Measurements from ENCODE around the gene GUCY1A2.

The GUCY1A2 gene

DNA sequence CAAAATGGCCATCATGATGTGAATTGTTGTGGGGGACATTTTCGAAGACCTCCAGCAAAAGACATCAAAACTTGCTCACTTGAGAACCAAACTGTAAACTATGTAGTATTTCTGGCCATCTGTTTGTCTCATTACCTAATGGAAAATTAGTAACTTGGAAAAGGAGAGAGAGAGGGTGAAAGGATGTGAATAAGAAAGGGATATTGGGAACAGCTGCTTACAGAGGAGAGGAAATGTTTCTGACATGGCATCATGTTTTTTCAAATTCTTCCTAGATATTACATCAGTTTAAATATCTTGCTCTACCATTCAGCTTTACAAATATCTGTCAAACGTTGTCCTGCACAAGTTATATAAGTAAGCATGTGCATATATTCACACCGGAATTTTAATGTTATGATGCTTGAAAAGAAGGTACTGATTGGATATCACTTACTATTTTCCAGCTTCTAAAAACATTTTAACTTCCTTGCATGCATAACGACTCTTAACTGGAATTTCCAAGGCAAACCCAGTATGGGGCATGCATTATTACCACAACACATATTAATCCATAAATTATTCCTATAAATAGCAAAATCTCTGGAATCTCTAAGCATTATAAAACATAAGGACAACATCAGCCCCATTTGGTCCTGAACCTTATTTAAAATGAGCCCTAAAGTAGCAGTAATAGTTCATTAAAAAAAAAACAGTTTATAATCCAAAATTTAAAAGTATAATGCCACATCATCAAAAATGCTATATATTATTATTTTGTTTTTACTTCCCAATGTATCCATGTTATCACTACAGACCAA is 20.0 kb downstream of the GUCY1A2 start:
- no peak overlapping the region for H3K4me3 ChIP-seq (ENCODE audit: low read depth, low read length)
- TF ChIP-seq, protein P1, sequence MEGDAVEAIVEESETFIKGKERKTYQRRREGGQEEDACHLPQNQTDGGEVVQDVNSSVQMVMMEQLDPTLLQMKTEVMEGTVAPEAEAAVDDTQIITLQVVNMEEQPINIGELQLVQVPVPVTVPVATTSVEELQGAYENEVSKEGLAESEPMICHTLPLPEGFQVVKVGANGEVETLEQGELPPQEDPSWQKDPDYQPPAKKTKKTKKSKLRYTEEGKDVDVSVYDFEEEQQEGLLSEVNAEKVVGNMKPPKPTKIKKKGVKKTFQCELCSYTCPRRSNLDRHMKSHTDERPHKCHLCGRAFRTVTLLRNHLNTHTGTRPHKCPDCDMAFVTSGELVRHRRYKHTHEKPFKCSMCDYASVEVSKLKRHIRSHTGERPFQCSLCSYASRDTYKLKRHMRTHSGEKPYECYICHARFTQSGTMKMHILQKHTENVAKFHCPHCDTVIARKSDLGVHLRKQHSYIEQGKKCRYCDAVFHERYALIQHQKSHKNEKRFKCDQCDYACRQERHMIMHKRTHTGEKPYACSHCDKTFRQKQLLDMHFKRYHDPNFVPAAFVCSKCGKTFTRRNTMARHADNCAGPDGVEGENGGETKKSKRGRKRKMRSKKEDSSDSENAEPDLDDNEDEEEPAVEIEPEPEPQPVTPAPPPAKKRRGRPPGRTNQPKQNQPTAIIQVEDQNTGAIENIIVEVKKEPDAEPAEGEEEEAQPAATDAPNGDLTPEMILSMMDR (IDR thresholded peaks at IDR 0.05; ENCODE audit: low read depth, low read length, missing control alignments): no peak
- no peak for DNase-seq (ENCODE audit: low read depth)

DNA sequence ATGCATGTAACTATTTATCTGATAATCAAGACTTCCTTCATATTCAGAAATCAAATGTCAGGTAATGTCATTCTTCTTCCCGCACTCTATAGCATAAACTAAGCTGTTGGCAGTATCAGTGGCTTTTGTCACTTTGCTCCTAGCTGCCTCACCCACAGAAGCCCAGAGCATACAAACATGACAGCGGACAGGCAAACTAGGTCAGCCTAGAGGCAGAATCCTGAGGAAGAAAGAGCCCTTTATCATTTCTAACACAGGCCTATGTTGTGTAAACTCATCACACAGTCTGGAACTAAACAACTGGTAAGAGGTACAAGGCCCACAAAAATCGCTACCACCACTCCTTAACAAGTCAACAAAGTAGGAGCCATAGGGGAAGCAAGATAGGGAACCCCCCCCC is 21.0 kb downstream of the GUCY1A2 start:
- DNase-seq (ENCODE audit: low read depth): no peak
- TF ChIP-seq, protein P1 (IDR thresholded peaks at IDR 0.05; ENCODE audit: low read depth, low read length, missing control alignments): no peak
- no peak overlapping the region for H3K4me3 ChIP-seq (ENCODE audit: low read depth, low read length)

DNA sequence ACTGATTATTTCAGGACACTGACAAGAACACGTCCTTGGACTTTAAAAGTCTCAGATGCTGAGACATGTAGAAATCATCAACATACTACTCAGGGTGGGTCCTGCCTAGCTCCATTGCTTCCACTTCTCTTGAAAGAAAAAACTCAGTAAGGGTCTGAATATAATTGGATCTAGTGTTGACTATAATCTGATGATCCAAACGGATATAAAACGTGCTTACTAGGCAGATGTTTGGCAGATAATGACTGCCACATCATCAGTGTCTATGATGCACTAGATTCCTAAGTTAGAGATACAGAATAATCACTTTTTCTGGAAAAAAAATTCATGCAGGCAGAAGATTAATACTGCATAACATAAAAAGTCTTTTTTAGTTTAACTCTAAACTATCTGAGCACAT is 21.6 kb downstream of the GUCY1A2 start:
- TF ChIP-seq, protein P1 (IDR thresholded peaks at IDR 0.05; ENCODE audit: low read depth, low read length, missing control alignments): no peak
- no peak overlapping the region for H3K4me3 ChIP-seq (ENCODE audit: low read depth, low read length)
- DNase-seq (ENCODE audit: low read depth): no peak

DNA sequence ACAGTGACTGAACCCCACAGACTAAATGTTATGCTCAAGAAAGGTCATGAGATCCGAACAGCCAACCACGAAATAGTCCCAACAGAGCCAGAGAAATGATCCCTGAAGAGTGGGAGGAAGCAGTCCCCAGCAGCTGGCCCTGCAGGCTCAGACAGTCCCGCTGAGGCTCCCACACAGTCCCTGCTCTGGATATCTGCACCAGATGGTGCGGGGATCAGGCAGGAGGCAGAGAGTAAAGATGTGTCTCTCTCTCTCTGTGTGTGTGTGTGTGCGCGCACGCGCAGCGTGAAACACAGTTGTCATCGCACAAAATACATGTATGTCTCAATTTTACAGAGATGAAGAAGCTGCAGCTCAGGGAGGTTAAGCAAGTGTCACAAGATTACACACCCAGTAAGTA is 27.9 kb downstream of the GUCY1A2 start:
- TF ChIP-seq, protein P1 (IDR thresholded peaks at IDR 0.05; ENCODE audit: low read depth, low read length, missing control alignments): no peak
- DNase-seq (ENCODE audit: low read depth): no peak
- H3K4me3 ChIP-seq (ENCODE audit: low read depth, low read length): no peak overlapping the region

DNA sequence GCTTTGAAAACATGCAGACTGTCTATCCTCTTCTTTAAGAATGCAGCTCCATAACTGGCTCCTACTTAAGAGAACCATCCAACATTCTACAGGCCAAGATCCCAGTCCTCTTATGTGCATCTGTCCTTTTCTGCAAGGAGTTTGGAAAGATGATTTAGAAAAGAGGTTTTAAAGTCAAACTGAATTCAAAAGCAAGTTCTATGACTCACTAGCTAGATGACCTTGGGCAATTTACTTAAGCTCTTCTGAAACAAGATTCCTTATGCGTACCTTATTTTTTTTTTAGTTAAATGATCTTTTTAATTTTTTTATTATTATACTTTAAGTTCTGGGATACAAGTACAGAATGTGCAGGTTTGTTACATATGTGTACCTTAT is 29.2 kb downstream of the GUCY1A2 start:
- no peak for DNase-seq (ENCODE audit: low read depth)
- TF ChIP-seq, protein P1 (IDR thresholded peaks at IDR 0.05; ENCODE audit: low read depth, low read length, missing control alignments): no peak
- no peak overlapping the region for H3K4me3 ChIP-seq (ENCODE audit: low read depth, low read length)

DNA sequence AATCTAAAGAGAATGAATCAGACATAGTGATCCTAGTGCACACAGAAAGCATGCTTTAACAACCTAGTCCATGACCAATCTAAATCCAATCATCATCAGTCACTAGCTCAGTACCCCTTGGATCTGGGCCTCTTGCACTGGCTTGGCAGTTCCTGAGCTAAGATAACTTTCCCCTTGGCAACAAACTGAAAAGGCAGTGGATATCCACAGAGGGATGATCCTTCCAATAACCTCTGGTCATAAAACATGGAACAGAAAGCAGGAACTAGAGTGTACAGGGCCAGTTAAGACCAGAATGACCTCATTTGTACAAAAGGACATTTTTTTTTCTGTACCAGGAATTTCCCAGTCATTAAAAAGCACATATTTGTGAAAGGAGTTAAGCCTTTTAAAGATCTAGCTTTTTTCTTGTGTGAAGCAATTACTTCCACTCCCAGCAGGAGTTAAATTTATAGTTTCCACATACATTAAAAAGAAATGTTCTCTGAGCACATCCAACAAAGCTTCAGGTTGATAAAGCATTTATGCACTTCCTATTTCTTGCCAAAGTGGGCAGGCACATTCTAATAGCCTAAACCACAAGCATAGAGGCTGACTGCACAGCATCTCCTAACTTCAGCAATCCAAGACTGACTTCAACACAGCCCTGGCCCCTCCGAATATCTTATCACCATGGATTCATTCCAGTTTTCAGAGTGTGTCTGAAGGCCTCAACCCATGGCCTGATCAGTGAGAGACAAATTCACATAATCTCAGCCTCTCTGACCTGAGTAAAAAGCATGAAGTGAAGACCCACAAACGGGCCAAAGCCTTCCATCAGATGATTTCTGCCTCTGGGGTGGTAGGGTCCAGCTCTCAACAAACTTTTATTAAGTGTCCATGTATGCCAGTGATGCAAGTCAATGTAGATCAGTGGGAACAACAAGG is 29.9 kb downstream of the GUCY1A2 start:
- no peak overlapping the region for H3K4me3 ChIP-seq (ENCODE audit: low read depth, low read length)
- DNase-seq (ENCODE audit: low read depth): no peak
- TF ChIP-seq, protein P1 (IDR thresholded peaks at IDR 0.05; ENCODE audit: low read depth, low read length, missing control alignments): no peak
